Endothelial cell of umbilical vein (primary cell): ENCODE measurements around the gene ARSD. TPM values are rescaled to one million over a fixed set of nuclear protein-coding genes. Genes with fewer than 3 reads are reported as not detected.
"Not testable (repeated sequence)": the region's sequence is repeated elsewhere in the genome, so short reads cannot be mapped to it uniquely, and the experiment has no call there.

Source experiments
- BruUV-seq: library from RNA; stranded (reverse); fragments of 400-500 nt; replicated peaks from 2 replicates; lab custom pipeline; 2021; lab: Mats Ljungman, UMichigan
- CTCF ChIA-PET: fragments of 300-600, 350-600 bp; sonication (Branson Sonifier 250); formaldehyde crosslinking; loops from one replicate; lab custom pipeline; 2021; ENCODE audit warnings: antibody characterized with exemption, inconsistent platforms; lab: Charles Lee
- POLR2A ChIA-PET: fragments of 300-600, 350-600 bp; sonication (Branson Sonifier 250); formaldehyde crosslinking; loops from one replicate; lab custom pipeline; 2021; ENCODE audit warnings: antibody characterized with exemption, inconsistent platforms; lab: Charles Lee
- DNase-seq: peaks from one replicate; pipeline ENCODE4 v3.0.0-alpha.2; 2011; ENCODE audit warnings: low read depth, low spot score
- FAIRE-seq: peaks from 2 replicates; lab custom pipeline; 2011; peaks lifted over from hg19 to GRCh38; lab: Jason Lieb, UNC
- H2AFZ ChIP-seq: 2 replicates; pipeline ENCODE4 v1.6.0; 2012; ENCODE audit warnings: low read depth, low read length, control low read depth, inconsistent platforms
- H3K27ac ChIP-seq: 2 replicates; pipeline ENCODE4 v1.5.1; 2011; ENCODE audit warnings: low read depth, mild to moderate bottlenecking, control low read depth, low read length, moderate library complexity; ENCODE audit not compliant: insufficient read depth
- H3K27me3 ChIP-seq, 2 experiments: 2 replicates each; pipeline versions ENCODE4 v1.6.0 to v1.6.1; 2011; ENCODE audit warnings: low read length in 2 of 2, mixed read lengths in 1 of 2; ENCODE audit not compliant: control insufficient read depth in 2 of 2, insufficient read depth in 2 of 2
- H3K36me3 ChIP-seq, 2 experiments: 2 replicates in 1 of 2; 3 replicates in 1 of 2; pipeline ENCODE4 v1.5.1; 2011; ENCODE audit warnings: low read length in 2 of 2, mild to moderate bottlenecking in 1 of 2, moderate library complexity in 1 of 2; ENCODE audit not compliant: control insufficient read depth in 2 of 2, insufficient read depth in 2 of 2; ENCODE audit errors: extremely low read depth in 1 of 2
- H3K4me1 ChIP-seq: 3 replicates; pipeline ENCODE4 v1.5.1; 2011; ENCODE audit warnings: mild to moderate bottlenecking, low read length; ENCODE audit not compliant: control insufficient read depth, insufficient read depth; ENCODE audit errors: extremely low read depth
- H3K4me2 ChIP-seq: 2 replicates; pipeline ENCODE4 v1.6.1; 2011; ENCODE audit warnings: low read length, control low read depth, mixed read lengths; ENCODE audit not compliant: insufficient read depth
- H3K4me3 ChIP-seq, 3 experiments: fragments of 200-600 bp in 1 of 3; sonication (generic), shearing (Covaris generic) in 1 of 3; replicated peaks in 1 of 3; 2 replicates each; pipeline ENCODE4 v1.5.1; 2011 to 2016; ENCODE audit warnings: control low read depth in 3 of 3, low read length in 3 of 3, mild to moderate bottlenecking in 2 of 3, inconsistent platforms in 1 of 3, low read depth in 1 of 3, moderate library complexity in 1 of 3; ENCODE audit not compliant: insufficient read depth in 1 of 3
- H3K79me2 ChIP-seq: 2 replicates; pipeline ENCODE4 v1.6.0; 2012; ENCODE audit warnings: low read length, inconsistent platforms; ENCODE audit not compliant: control insufficient read depth, insufficient read depth
- H3K9ac ChIP-seq: replicated peaks from 2 replicates; pipeline ENCODE3; 2011; ENCODE audit warnings: low read length, control low read depth; ENCODE audit not compliant: insufficient read depth; ENCODE audit errors: extremely low read depth
- H3K9me1 ChIP-seq: replicated peaks from 3 replicates; pipeline ENCODE4 v1.6.0; 2011; ENCODE audit warnings: mild to moderate bottlenecking, low read length; ENCODE audit not compliant: control insufficient read depth, insufficient read depth; ENCODE audit errors: extremely low read depth
- H3K9me3 ChIP-seq: replicated peaks from 2 replicates; pipeline ENCODE4 v1.5.1; 2012; ENCODE audit warnings: low read length, inconsistent platforms; ENCODE audit not compliant: control insufficient read depth, insufficient read depth
- H4K20me1 ChIP-seq: replicated peaks from 2 replicates; pipeline ENCODE3; 2011; ENCODE audit warnings: mild to moderate bottlenecking, low read length; ENCODE audit not compliant: control insufficient read depth, insufficient read depth; ENCODE audit errors: extremely low read depth
- EZH2 ChIP-seq: IDR thresholded peaks from 2 replicates; pipeline ENCODE4 v1.6.1; 2012; ENCODE audit warnings: borderline replicate concordance, low read depth, mild to moderate bottlenecking, moderate library complexity, low read length, inconsistent platforms; ENCODE audit not compliant: severe bottlenecking
- FOS ChIP-seq: IDR thresholded peaks from 2 replicates; pipeline ENCODE4 v1.6.1; 2011; ENCODE audit warnings: mild to moderate bottlenecking, low read length, moderate library complexity, borderline replicate concordance; ENCODE audit not compliant: insufficient read depth
- GATA2 ChIP-seq: IDR thresholded peaks from 2 replicates; pipeline ENCODE4 v1.7.0; 2011; ENCODE audit warnings: low read depth, mild to moderate bottlenecking, moderate library complexity, mixed read lengths, low read length; ENCODE audit not compliant: insufficient read length, insufficient read depth
- JUN ChIP-seq: IDR thresholded peaks from 2 replicates; pipeline ENCODE4 v1.6.1; 2011; ENCODE audit warnings: borderline replicate concordance, low read depth; ENCODE audit not compliant: insufficient read length, insufficient read depth
- MAX ChIP-seq: IDR thresholded peaks from 2 replicates; pipeline ENCODE4 v1.6.1; 2011; ENCODE audit not compliant: insufficient read depth, insufficient read length
- MYC ChIP-seq: IDR thresholded peaks from one replicate; pipeline ENCODE4 v1.6.1; 2011; ENCODE audit warnings: mild to moderate bottlenecking, low read depth, low read length
- POLR2A ChIP-seq: IDR thresholded peaks from 2 replicates; pipeline ENCODE4 v1.6.1; 2012; ENCODE audit warnings: low read depth, mild to moderate bottlenecking, control low read depth, low read length
- POLR2AphosphoS5 ChIP-seq: IDR thresholded peaks from 2 replicates; pipeline ENCODE4 v1.6.1; 2012; ENCODE audit warnings: low read depth, mild to moderate bottlenecking, control low read depth, low read length, moderate library complexity; ENCODE audit not compliant: insufficient read depth
- dilution Hi-C: fragments of 300-500 bp; cut with MboI; formaldehyde crosslinking; loops from one replicate; pipeline ENCODE4 v1.15.0; 2019; ENCODE audit warnings: low sequenced_read_pairs; ENCODE audit not compliant: extremely low pct_ligation_motif_present
- intact Hi-C: fragments of 100-400 bp; cut with micrococcal nuclease; formaldehyde crosslinking; loops from one replicate; pipeline ENCODE4 v1.10.0; 2022
- polyA plus RNA-seq, 4 experiments: library from polyadenylated mRNA; depleted of rRNA in 3 of 4; stranded (reverse) in 3 of 4; unstranded in 1 of 4; fragments of >200 nt; gene quantifications; 2 replicates each; pipeline versions ENCODE4 v1.2.1 to v1.2.3, GENCODE V29; 2011 to 2012; ENCODE audit warnings: missing spikeins in 1 of 4
- total RNA-seq: library from RNA; stranded (reverse); gene quantifications from 2 replicates; pipeline ENCODE4 v1.2.3, GENCODE V29; 2021
- TF ChIP-seq, protein P1 (sequence below), 2 donors: IDR thresholded peaks; 1 replicate in 1 of 2; 2 replicates in 1 of 2; pipeline ENCODE4 v1.5.1; 2011; ENCODE audit warnings: low read length in 2 of 2, mild to moderate bottlenecking in 2 of 2, moderate library complexity in 2 of 2, control low read depth in 1 of 2, inconsistent platforms in 1 of 2, low read depth in 1 of 2; ENCODE audit not compliant: insufficient read depth in 1 of 2; ENCODE audit errors: extremely low read depth in 1 of 2

ARSD gene
- total and polyA plus RNA-seq, 2 donors (not counting 3 experiments of a cell fraction or from before 2014, with no cell fraction given) = 15.5 to 18.6 TPM

DNA sequence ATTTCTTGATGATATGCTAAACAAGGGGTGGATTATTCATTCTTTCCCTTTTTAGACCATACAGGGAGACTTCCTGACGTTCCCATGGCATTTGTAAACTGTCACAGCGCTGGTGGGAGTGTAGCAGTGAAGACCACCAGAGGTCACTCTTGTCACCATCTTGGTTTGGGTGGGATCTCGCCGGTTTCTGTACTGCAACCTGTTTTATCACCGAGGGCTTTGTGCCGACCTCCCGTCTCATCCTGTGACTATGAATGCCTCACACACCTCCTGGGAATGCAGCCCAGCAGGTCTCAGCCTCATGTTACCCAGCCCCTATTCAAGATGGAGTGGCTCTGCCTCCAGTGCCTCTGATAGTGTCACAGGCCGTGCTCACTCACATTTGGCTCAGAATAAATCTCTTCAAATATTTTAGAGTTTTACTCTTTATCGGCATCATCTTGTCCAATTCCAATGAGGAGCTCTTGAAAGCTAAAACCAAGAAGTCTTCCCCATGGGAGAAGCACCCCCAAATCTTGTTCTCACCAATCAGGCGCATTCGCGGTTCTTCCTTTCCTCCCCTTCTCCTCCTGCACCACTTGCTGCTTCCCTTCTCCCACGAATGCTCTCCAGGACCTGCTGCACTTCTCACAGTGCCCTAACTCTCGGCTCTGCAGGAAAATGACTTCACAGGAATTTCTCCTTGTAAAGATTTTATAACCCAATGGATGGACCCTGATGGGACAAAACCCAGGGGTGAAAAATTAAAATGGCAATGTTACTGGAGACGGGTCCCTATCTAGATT is 39.2 kb downstream of the ARSD start:
- H3K27me3 ChIP-seq, CTCF ChIA-PET, H3K9ac ChIP-seq, H3K79me2 ChIP-seq, H3K36me3 ChIP-seq, dilution Hi-C loops, DNase-seq, H3K9me3 ChIP-seq, H3K27ac ChIP-seq, BruUV-seq, H3K4me1 ChIP-seq, H3K9me1 ChIP-seq, POLR2A ChIA-PET, H4K20me1 ChIP-seq: not testable (repeated sequence)
- TF ChIP-seq, protein P1, sequence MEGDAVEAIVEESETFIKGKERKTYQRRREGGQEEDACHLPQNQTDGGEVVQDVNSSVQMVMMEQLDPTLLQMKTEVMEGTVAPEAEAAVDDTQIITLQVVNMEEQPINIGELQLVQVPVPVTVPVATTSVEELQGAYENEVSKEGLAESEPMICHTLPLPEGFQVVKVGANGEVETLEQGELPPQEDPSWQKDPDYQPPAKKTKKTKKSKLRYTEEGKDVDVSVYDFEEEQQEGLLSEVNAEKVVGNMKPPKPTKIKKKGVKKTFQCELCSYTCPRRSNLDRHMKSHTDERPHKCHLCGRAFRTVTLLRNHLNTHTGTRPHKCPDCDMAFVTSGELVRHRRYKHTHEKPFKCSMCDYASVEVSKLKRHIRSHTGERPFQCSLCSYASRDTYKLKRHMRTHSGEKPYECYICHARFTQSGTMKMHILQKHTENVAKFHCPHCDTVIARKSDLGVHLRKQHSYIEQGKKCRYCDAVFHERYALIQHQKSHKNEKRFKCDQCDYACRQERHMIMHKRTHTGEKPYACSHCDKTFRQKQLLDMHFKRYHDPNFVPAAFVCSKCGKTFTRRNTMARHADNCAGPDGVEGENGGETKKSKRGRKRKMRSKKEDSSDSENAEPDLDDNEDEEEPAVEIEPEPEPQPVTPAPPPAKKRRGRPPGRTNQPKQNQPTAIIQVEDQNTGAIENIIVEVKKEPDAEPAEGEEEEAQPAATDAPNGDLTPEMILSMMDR (IDR thresholded peaks at IDR 0.05; ENCODE audit: extremely low read depth in 1 of 2, insufficient read depth in 1 of 2, low read depth in 1 of 2, low read length in 2 of 2) = peak; percentile 14 to 18
- peak; percentile 94 for FAIRE-seq
- H3K4me2 ChIP-seq = peak overlapping the region; percentile 82
- intact Hi-C loops = loop anchor here (10.0 kb wide), 1 partner anchor 745 kb away; no protein-coding TSS in a partner anchor
- peak overlapping the region; percentile 86 for H2AFZ ChIP-seq
- H3K4me3 ChIP-seq = peak overlapping the region in 2 of 3 experiments; percentile 32 to 70

DNA sequence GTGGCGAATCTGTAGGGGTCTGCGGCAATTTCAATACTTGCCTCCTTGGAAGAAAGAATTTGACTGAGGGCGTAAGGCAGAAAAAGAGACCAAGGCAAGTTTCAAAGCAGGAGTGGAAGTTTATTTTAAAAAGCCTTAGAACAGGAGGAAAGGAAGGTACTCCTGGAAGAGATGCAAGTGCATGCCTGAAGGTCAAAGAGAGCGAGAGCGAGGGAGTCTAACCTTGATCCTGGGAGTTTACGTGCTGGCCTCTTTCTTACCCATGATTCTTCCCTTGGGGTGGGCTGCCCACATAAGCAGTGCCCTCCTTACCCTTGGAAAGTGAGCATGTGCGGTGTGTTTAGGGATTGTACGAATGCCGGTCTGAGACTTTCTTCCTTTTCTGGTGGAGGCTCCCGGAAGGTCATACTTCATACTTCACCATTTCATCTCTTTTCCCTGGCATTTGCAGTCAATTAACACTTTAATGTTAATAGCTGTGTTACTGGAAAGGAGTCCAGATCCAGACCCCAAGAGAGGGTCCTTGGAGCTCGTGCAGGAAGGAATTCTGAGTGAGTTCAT is 40.0 kb downstream of the ARSD start:
- ChIA-PET POLR2A (no interaction called here), CTCF (interaction anchor here (0.6 kb wide), 1 partner anchor 19 kb away, joined by 3 read pairs; no protein-coding TSS in a partner anchor)
- intact Hi-C loops = loop anchor here (10.0 kb wide), 1 partner anchor 746 kb away; no protein-coding TSS in a partner anchor
- Histone ChIP-seq H3K79me2 (no peaks in the 10 kb centered on the region), H2AFZ (peak overlapping the region; percentile 86), H3K4me3 (peak overlapping the region; percentile 21 to 70 (median 32)), H3K27me3 (no peaks in the 10 kb centered on the region), H3K4me2 (peak overlapping the region; percentile 82), H3K9me3 (no peaks in the 10 kb centered on the region), H3K36me3 (no peaks in the 10 kb centered on the region), H3K9ac (no peak overlapping the region), H3K27ac (no peak overlapping the region), H3K9me1 (no peaks in the 10 kb centered on the region), H3K4me1 (peaks cover 3% of the 10 kb centered on the region), H4K20me1 (no peaks in the 10 kb centered on the region)
- dilution Hi-C loops = no loop called here
- DNase-seq (no peak), FAIRE-seq (no peak)
- TF ChIP-seq EZH2 = no peak
- TF ChIP-seq, protein P1 (IDR thresholded peaks at IDR 0.05; ENCODE audit: extremely low read depth in 1 of 2, insufficient read depth in 1 of 2, low read depth in 1 of 2, low read length in 2 of 2) = no peak
- TF ChIP-seq MYC = no peak
- no peak for TF ChIP-seq JUN
- no peak for TF ChIP-seq FOS
- no peak for TF ChIP-seq MAX
- no peak for TF ChIP-seq POLR2A
- no peak for TF ChIP-seq GATA2
- no peak for TF ChIP-seq POLR2AphosphoS5
- BruUV-seq = no TSS peak
